Measurements from ENCODE around the gene RNASEH2A.
"Not testable (repeated sequence)": the region's sequence is repeated elsewhere in the genome, so short reads cannot be mapped to it uniquely, and the experiment has no call there.

Gene RNASEH2A

GRCh38 chr19:12800923-12801465 lies 5.4 kb upstream of the RNASEH2A start:
- no peak for DNase-seq (ENCODE audit: low read depth, low spot score)
- TF ChIP-seq, protein P1, sequence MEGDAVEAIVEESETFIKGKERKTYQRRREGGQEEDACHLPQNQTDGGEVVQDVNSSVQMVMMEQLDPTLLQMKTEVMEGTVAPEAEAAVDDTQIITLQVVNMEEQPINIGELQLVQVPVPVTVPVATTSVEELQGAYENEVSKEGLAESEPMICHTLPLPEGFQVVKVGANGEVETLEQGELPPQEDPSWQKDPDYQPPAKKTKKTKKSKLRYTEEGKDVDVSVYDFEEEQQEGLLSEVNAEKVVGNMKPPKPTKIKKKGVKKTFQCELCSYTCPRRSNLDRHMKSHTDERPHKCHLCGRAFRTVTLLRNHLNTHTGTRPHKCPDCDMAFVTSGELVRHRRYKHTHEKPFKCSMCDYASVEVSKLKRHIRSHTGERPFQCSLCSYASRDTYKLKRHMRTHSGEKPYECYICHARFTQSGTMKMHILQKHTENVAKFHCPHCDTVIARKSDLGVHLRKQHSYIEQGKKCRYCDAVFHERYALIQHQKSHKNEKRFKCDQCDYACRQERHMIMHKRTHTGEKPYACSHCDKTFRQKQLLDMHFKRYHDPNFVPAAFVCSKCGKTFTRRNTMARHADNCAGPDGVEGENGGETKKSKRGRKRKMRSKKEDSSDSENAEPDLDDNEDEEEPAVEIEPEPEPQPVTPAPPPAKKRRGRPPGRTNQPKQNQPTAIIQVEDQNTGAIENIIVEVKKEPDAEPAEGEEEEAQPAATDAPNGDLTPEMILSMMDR (IDR thresholded peaks at IDR 0.05; ENCODE audit: insufficient read depth, low read length, missing control alignments), result no peak
- ChIA-PET POLR2A (interaction anchor here (1.0 kb wide), 2 partner anchors 10 to 22 kb away, joined by 3 to 4 read pairs; partner anchors contain the start of gene JUNB), CTCF (interaction anchor here (0.8 to 18.0 kb wide), 3 partner anchors 12 to 35 kb away, joined by 3 to 1565 read pairs (median 5); partner anchors contain the start of genes BEST2 and HOOK2)
- H3K4me3 ChIP-seq (ENCODE audit: low read depth, low read length), result peak overlapping the region; percentile 91

- ChIA-PET POLR2A (interaction anchor here (1.0 to 2.0 kb wide), 4 partner anchors 10 to 121 kb away, joined by 3 to 10 read pairs (median 4); partner anchors contain the start of gene JUNB), CTCF (interaction anchor here (0.8 to 18.0 kb wide), 5 partner anchors 12 to 45 kb away, joined by 3 to 1565 read pairs (median 5); partner anchors contain the start of genes BEST2 and HOOK2)
- DNase-seq (ENCODE audit: low read depth, low spot score), result no peak
- H3K4me3 ChIP-seq (ENCODE audit: low read depth, low read length), result peak within 1 kb of the TSS; percentile 91
- TF ChIP-seq, protein P1 (IDR thresholded peaks at IDR 0.05; ENCODE audit: insufficient read depth, low read length, missing control alignments), result no peak
Measured at GRCh38 chr19:12801466-12802266, 4.7 kb upstream of the RNASEH2A start, which contains the start of the genes PRDX2 and THSD8. Gene PRDX2, minus strand, starts transcription at chr19:12801800. Its CDS starts 539 bp downstream, at chr19:12801261. Gene THSD8, plus strand, starts transcription at chr19:12802069. Its CDS starts 3 bp downstream, at chr19:12802072.

- TF ChIP-seq, protein P1 (IDR thresholded peaks at IDR 0.05; ENCODE audit: insufficient read depth, low read length, missing control alignments), result no peak
- ChIA-PET CTCF (interaction anchor here (1.1 to 18.0 kb wide), 5 partner anchors 13 to 130 kb away, joined by 3 to 1565 read pairs (median 5); partner anchors contain the start of genes BEST2 and HOOK2), POLR2A (interaction anchor here (1.1 to 2.0 kb wide), 2 partner anchors 11 to 122 kb away, joined by 3 to 10 read pairs; partner anchors contain the start of gene JUNB)
- DNase-seq (ENCODE audit: low read depth, low spot score), result no peak
- H3K4me3 ChIP-seq (ENCODE audit: low read depth, low read length), result peak overlapping the region; percentile 91
Measured at GRCh38 chr19:12802267-12803106, 3.9 kb upstream of the RNASEH2A start.

DNA sequence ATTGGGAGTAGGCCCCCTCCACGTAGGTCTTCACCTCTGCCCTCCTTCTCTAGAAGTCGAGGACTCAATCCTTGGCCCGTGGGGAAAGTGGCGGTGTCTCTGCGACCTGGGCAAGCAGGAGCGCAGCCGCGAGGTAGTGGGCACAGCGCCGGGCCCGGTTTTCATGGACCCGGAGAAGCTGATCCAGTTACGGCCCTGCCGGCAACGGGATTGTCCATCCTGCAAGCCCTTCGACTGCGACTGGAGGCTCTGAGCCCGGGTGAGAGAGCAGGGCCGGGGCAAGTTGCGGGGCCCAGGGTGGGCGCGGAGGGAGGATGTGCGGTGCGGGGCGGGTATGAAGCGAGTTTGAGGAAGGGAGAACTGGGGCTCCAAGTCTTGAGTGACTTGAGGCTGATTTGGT lies 2.3 kb upstream of the RNASEH2A start:
- POLR2A ChIA-PET, result no interaction called here
- CTCF ChIA-PET, result interaction anchor here (1.1 to 18.0 kb wide), 4 partner anchors 8 to 131 kb away, joined by 3 to 1565 read pairs (median 26); partner anchors contain the start of genes BEST2 and HOOK2
- TF ChIP-seq, protein P1 (IDR thresholded peaks at IDR 0.05; ENCODE audit: insufficient read depth, low read length, missing control alignments), result no peak
- H3K4me3 ChIP-seq (ENCODE audit: low read depth, low read length), result no peak overlapping the region
- no peak for DNase-seq (ENCODE audit: low read depth, low spot score)

DNA sequence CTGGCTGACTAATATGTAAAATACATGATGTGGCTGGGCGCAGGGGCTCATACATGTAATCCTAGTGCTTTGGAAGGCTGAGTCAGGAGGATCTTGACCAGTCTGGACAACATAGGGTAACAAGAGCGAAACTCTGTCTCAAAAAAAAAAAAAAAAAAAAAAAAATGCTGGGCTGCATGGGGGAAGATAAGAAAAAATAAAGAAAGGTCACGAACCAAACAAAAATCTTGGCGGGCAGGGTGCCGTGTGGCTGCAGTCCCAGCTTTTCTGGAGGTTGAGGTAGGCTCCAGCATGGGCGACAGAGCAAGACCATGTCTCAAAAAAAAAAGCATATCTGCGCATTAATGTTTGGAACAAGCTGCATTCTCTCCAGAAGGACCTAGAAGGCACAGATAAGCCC lies 8.7 kb downstream of the RNASEH2A start:
- H3K4me3 ChIP-seq (ENCODE audit: low read depth, low read length), result no peak overlapping the region
- POLR2A ChIA-PET, result no interaction called here
- TF ChIP-seq, protein P1 (IDR thresholded peaks at IDR 0.05; ENCODE audit: insufficient read depth, low read length, missing control alignments), result no peak
- DNase-seq (ENCODE audit: low read depth, low spot score), result no peak
- CTCF ChIA-PET, result interaction anchor here (0.6 to 3.6 kb wide), 6 partner anchors 10 to 49 kb away, joined by 4 to 15 read pairs (median 4); partner anchors contain the start of gene RTBDN

DNA sequence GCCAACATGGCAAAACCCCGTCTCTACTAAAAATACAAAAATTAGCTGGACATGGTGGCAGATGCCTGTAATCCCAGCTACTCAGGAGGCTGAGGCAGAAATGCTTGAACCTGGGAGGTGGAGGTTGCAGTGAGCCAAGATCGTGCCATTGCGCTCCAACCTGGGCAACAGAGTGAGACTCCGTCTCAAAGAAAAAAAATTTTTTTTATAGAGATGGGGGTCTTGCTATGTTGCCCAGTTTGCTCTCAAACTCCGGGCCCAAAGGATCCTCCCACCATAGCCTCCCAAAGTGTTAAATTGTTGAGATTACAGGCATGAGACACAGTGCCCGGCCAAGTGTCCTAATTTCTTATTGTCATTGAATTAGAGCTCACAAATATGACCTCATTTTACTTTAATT lies 10.8 kb downstream of the RNASEH2A start:
- DNase-seq (ENCODE audit: low read depth, low spot score); H3K4me3 ChIP-seq (ENCODE audit: low read depth, low read length); POLR2A ChIA-PET: not testable (repeated sequence)
- CTCF ChIA-PET, result interaction anchor here (0.8 to 4.6 kb wide), 4 partner anchors 21 to 57 kb away, joined by 3 to 15 read pairs (median 6); no protein-coding TSS in a partner anchor

GRCh38 chr19:12817810-12818209 lies 11.4 kb downstream of the RNASEH2A start:
- DNase-seq (ENCODE audit: low read depth, low spot score); H3K4me3 ChIP-seq (ENCODE audit: low read depth, low read length); POLR2A ChIA-PET: not testable (repeated sequence)
- CTCF ChIA-PET, result interaction anchor here (0.8 to 4.6 kb wide), 6 partner anchors 21 to 60 kb away, joined by 3 to 15 read pairs (median 6); no protein-coding TSS in a partner anchor
